Stimulated activated naive CD8-positive, alpha-beta T cell treated with anti-CD3 and anti-CD28 coated beads, Interleukin-15, Interleukin-2, amounts not matched to agents 100 U/mL and 50 U/mL, for 24 hours (primary cell): ENCODE results near the gene PLXND1.

Source experiments
- ATAC-seq: fragments of 150-1000 bp; cut with Tn5 transposase; one replicate; pipeline ENCODE4 v1.10.0; 2021
- DNase-seq: peaks from one replicate; pipeline ENCODE4 v3.0.0; 2021

Gene PLXND1

GRCh38 chr3:129586746-129587430 is 19.6 kb downstream of the PLXND1 start:
- DNase-seq (no peak), ATAC-seq (no peak)

- DNase-seq (no peak), ATAC-seq (no peak)
Measured at GRCh38 chr3:129585949-129586657, 20.4 kb downstream of the PLXND1 start.

- DNase-seq (no peak), ATAC-seq (no peak)
Measured at GRCh38 chr3:129584631-129585030, 21.8 kb downstream of the PLXND1 start.

GRCh38 chr3:129583289-129583688 is 23.2 kb downstream of the PLXND1 start:
- no peak for DNase-seq
- no peak for ATAC-seq

GRCh38 chr3:129582799-129583198 is 23.7 kb downstream of the PLXND1 start:
- no peak for ATAC-seq

GRCh38 chr3:129581623-129582022 is 24.9 kb downstream of the PLXND1 start:
- no peak for DNase-seq

More at GRCh38 chr3:129582799-129583198, 23.7 kb downstream of the PLXND1 start:
- DNase-seq: no peak

GRCh38 chr3:129579991-129580390 is 26.5 kb downstream of the PLXND1 start:
- ATAC-seq (no peak), DNase-seq (no peak)

More at GRCh38 chr3:129581623-129582022, 24.9 kb downstream of the PLXND1 start:
- ATAC-seq: no peak

GRCh38 chr3:129577925-129578786 is 28.3 kb downstream of the PLXND1 start:
- DNase-seq (peak; percentile 27), ATAC-seq (peak; percentile 21)

GRCh38 chr3:129577366-129577765 is 29.1 kb downstream of the PLXND1 start:
- DNase-seq (no peak), ATAC-seq (no peak)

- DNase-seq (peak; percentile 49), ATAC-seq (peak; percentile 32)
Measured at GRCh38 chr3:129576514-129577352, 29.7 kb downstream of the PLXND1 start.

GRCh38 chr3:129575997-129576384 is 30.5 kb downstream of the PLXND1 start:
- no peak for ATAC-seq
- DNase-seq: no peak

- DNase-seq: no peak
- ATAC-seq: no peak
Measured at GRCh38 chr3:129575233-129575996, 31.1 kb downstream of the PLXND1 start.

- DNase-seq: no peak
- no peak for ATAC-seq
Measured at GRCh38 chr3:129574206-129574605, 32.3 kb downstream of the PLXND1 start.

- no peak for ATAC-seq
Measured at GRCh38 chr3:129573493-129573892, 33.0 kb downstream of the PLXND1 start.

GRCh38 chr3:129572603-129573002 is 33.9 kb downstream of the PLXND1 start:
- no peak for DNase-seq

More at GRCh38 chr3:129573493-129573892, 33.0 kb downstream of the PLXND1 start:
- no peak for DNase-seq

GRCh38 chr3:129571605-129572547 is 34.6 kb downstream of the PLXND1 start:
- ATAC-seq (no peak), DNase-seq (no peak)

More at GRCh38 chr3:129572603-129573002, 33.9 kb downstream of the PLXND1 start:
- ATAC-seq: no peak

GRCh38 chr3:129569856-129570255 is 36.6 kb downstream of the PLXND1 start:
- DNase-seq: no peak
- no peak for ATAC-seq

- DNase-seq (no peak), ATAC-seq (no peak)
Measured at GRCh38 chr3:129567939-129568338, 38.5 kb downstream of the PLXND1 start.

- no peak for DNase-seq
Measured at GRCh38 chr3:129567176-129567705, 39.2 kb downstream of the PLXND1 start.

More at GRCh38 chr3:129567176-129567705, 39.2 kb downstream of the PLXND1 start:
- ATAC-seq: no peak
